A673 (cell line): Measurements from ENCODE around the gene INHBB. TPM values are rescaled to one million over a fixed set of nuclear protein-coding genes. Genes with fewer than 3 reads are reported as not detected.

ENCODE experiments used
- BruUV-seq: library from RNA; stranded (reverse); fragments of 400-500 nt; replicated peaks from 2 replicates; lab custom pipeline; 2021; lab: Mats Ljungman, UMichigan
- CTCF ChIA-PET: fragments of 300-600 bp; sonication (Branson Sonifier 250); formaldehyde crosslinking; loops from one replicate; lab custom pipeline; 2022; ENCODE audit warnings: antibody characterized with exemption; lab: Charles Lee
- POLR2A ChIA-PET: fragments of 300-600 bp; sonication (Branson Sonifier 250); formaldehyde crosslinking; loops from one replicate; lab custom pipeline; 2022; ENCODE audit warnings: antibody characterized with exemption; ENCODE audit not compliant: low non-redundant PET; lab: Charles Lee
- DNase-seq: peaks from one replicate; pipeline ENCODE4 v3.0.0-alpha.2; 2015; ENCODE audit warnings: low spot score
- H3K27ac ChIP-seq: fragments of 200-600 bp; sonication (generic); 2 replicates; pipeline ENCODE4 v1.5.1; 2016; ENCODE audit warnings: mixed run types, low read depth, mild to moderate bottlenecking, mixed read lengths, antibody characterized with exemption, low read length; ENCODE audit not compliant: poor library complexity, severe bottlenecking
- H3K27me3 ChIP-seq: fragments of 200-600 bp; sonication (generic); replicated peaks from 2 replicates; pipeline ENCODE4 v1.6.1; 2017; ENCODE audit warnings: mixed run types, low read depth, mild to moderate bottlenecking, mixed read lengths, antibody characterized with exemption, low read length; ENCODE audit not compliant: insufficient read depth, poor library complexity
- H3K36me3 ChIP-seq: fragments of 200-600 bp; sonication (generic); 2 replicates; pipeline ENCODE4 v1.6.1; 2016; ENCODE audit warnings: mixed run types, mild to moderate bottlenecking, mixed read lengths, antibody characterized with exemption, low read length; ENCODE audit not compliant: insufficient read depth, poor library complexity, severe bottlenecking
- H3K4me1 ChIP-seq: fragments of 200-600 bp; sonication (generic); 2 replicates; pipeline ENCODE4 v1.6.1; 2017; ENCODE audit warnings: mixed run types, mild to moderate bottlenecking, mixed read lengths, antibody characterized with exemption, low read length; ENCODE audit not compliant: insufficient read depth, poor library complexity, severe bottlenecking
- H3K4me3 ChIP-seq: fragments of 200-600 bp; sonication (generic); 2 replicates; pipeline ENCODE4 v1.5.1; 2016; ENCODE audit warnings: low read depth, mixed run types, mild to moderate bottlenecking, mixed read lengths, low read length; ENCODE audit not compliant: poor library complexity, severe bottlenecking
- H3K9me3 ChIP-seq: fragments of 200-600 bp; sonication (generic); 2 replicates; pipeline ENCODE4 v1.6.1; 2016; ENCODE audit warnings: mixed run types, low read depth, mild to moderate bottlenecking, mixed read lengths, antibody characterized with exemption, low read length; ENCODE audit not compliant: poor library complexity, severe bottlenecking
- CTCF ChIP-seq: fragments of 300-800, 200-600 bp; sonication (generic); conservative IDR thresholded peaks from 2 replicates; pipeline ENCODE4 v1.5.1; 2017; ENCODE audit warnings: low read depth, mild to moderate bottlenecking, antibody characterized with exemption, low read length, moderate library complexity, mixed read lengths
- EZH2 ChIP-seq: fragments of 200-600 bp; sonication (generic); IDR thresholded peaks from 2 replicates; pipeline ENCODE4 v1.6.1; 2017; ENCODE audit warnings: borderline replicate concordance, low read depth, mild to moderate bottlenecking, mixed read lengths, antibody characterized with exemption, low read length; ENCODE audit not compliant: poor library complexity, severe bottlenecking
- intact Hi-C: fragments of 100-400 bp; cut with micrococcal nuclease; formaldehyde crosslinking; loops from one replicate; pipeline ENCODE4 v1.10.0; 2022; ENCODE audit not compliant: unreplicated experiment
- total RNA-seq: library from RNA; stranded (reverse); gene quantifications from 2 replicates; pipeline ENCODE4 v1.2.3, GENCODE V29; 2021

Gene INHBB
- total RNA-seq, 1 experiment from 2014 or later = 0.09 TPM

- Histone ChIP-seq H3K27me3 (no peaks in the 10 kb centered on the region), H3K9me3 (no peaks in the 10 kb centered on the region), H3K36me3 (no peaks in the 10 kb centered on the region), H3K4me3 (no peak overlapping the region), H3K27ac (no peak overlapping the region), H3K4me1 (no peaks in the 10 kb centered on the region)
- BruUV-seq = no TSS peak
- ChIA-PET POLR2A (no interaction called here), CTCF (no interaction called here)
- no peak for DNase-seq
- intact Hi-C loops = no loop called here
- TF ChIP-seq CTCF = no peak
- no peak for TF ChIP-seq EZH2
Measured at GRCh38 chr2:120321721-120322284, 24.1 kb upstream of the INHBB start.

- no peaks in the 10 kb centered on the region for H3K36me3 ChIP-seq
- no peaks in the 10 kb centered on the region for H3K9me3 ChIP-seq
- CTCF ChIA-PET = interaction anchor here (0.6 kb wide), 1 partner anchor 762 kb away, joined by 5 read pairs; no protein-coding TSS in a partner anchor
- H3K4me1 ChIP-seq = no peaks in the 10 kb centered on the region
- DNase-seq = no peak
- POLR2A ChIA-PET = no interaction called here
- no peak overlapping the region for H3K4me3 ChIP-seq
- BruUV-seq = no TSS peak
- no peak overlapping the region for H3K27ac ChIP-seq
- TF ChIP-seq EZH2 = no peak
- no peaks in the 10 kb centered on the region for H3K27me3 ChIP-seq
- intact Hi-C loops = no loop called here
Measured at GRCh38 chr2:120322329-120322728, 23.6 kb upstream of the INHBB start.

GRCh38 chr2:120323214-120323613 is 22.7 kb upstream of the INHBB start:
- BruUV-seq = no TSS peak
- POLR2A ChIA-PET = no interaction called here

More at GRCh38 chr2:120323214-120323613, 22.7 kb upstream of the INHBB start:
- Histone ChIP-seq H3K4me3 (no peak overlapping the region), H3K36me3 (no peaks in the 10 kb centered on the region), H3K9me3 (no peaks in the 10 kb centered on the region), H3K27me3 (no peaks in the 10 kb centered on the region), H3K27ac (no peak overlapping the region), H3K4me1 (no peaks in the 10 kb centered on the region)
- intact Hi-C loops = no loop called here
- no peak for DNase-seq
- TF ChIP-seq CTCF = no peak
- no peak for TF ChIP-seq EZH2
- CTCF ChIA-PET = interaction anchor here (0.5 kb wide), 1 partner anchor 392 kb away, joined by 5 read pairs; no protein-coding TSS in a partner anchor
